Measurements from ENCODE around the gene TMEM53.

Gene TMEM53

DNA sequence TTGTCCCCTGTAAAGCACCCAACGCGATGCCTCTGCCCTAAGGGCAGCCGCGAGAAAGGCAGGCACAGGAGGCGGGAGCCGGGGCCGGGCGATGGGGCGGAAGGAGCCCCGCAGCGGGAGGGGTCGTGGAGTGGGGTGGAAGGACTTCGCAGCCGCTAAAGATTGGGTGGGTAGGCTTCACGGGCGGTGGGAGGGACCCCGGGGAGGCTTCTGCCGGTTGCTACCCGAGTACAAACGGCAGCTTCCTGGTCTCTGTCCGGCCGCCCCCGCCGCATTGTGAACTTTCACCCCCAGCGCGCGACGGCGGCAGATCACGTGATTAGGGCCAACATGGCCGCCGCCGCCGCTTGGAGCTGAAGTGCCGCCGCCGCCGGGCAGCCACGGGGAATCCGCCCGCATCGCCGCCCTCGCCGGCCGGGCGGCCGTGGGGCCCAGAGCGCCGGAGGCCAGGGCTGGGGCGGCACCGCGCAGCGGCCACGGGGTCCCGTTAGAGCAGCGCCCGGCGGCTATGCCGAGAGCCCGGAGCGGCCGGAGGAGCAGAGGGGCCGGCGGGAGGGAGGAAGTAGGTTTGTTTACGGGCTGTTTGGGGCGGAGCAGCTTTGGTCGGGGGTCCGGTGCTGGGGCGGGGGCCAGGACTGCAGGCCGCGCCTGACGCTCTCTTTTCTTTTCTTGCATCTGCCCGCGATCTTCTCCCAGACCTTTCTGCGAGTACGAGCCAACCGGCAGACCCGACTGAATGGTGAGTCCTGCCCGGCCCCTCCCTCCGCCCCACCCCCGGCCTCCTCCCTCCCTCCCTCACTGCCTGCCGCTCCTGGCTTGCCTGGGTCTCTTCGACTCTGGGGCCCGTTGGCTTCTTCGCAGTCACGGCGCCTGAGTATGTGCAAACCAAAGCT lies 42.4 kb downstream of the TMEM53 start:
- H3K4me3 ChIP-seq (ENCODE audit: severe bottlenecking) = peak overlapping the region; percentile 94
- H3K4me1 ChIP-seq (ENCODE audit: insufficient read depth, poor library complexity, severe bottlenecking) = peaks cover 15% of the 10 kb centered on the region
- peaks cover 42% of the 10 kb centered on the region for H3K36me3 ChIP-seq (ENCODE audit: low read depth)
- TF ChIP-seq, protein P1, sequence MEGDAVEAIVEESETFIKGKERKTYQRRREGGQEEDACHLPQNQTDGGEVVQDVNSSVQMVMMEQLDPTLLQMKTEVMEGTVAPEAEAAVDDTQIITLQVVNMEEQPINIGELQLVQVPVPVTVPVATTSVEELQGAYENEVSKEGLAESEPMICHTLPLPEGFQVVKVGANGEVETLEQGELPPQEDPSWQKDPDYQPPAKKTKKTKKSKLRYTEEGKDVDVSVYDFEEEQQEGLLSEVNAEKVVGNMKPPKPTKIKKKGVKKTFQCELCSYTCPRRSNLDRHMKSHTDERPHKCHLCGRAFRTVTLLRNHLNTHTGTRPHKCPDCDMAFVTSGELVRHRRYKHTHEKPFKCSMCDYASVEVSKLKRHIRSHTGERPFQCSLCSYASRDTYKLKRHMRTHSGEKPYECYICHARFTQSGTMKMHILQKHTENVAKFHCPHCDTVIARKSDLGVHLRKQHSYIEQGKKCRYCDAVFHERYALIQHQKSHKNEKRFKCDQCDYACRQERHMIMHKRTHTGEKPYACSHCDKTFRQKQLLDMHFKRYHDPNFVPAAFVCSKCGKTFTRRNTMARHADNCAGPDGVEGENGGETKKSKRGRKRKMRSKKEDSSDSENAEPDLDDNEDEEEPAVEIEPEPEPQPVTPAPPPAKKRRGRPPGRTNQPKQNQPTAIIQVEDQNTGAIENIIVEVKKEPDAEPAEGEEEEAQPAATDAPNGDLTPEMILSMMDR (IDR thresholded peaks at IDR 0.05; ENCODE audit: poor library complexity, severe bottlenecking) = no peak
- peak overlapping the region; percentile 82 for H3K27ac ChIP-seq (ENCODE audit: poor library complexity, severe bottlenecking)
- H3K27me3 ChIP-seq (ENCODE audit: insufficient read depth, poor library complexity, severe bottlenecking) = no peaks in the 10 kb centered on the region
- peak; percentile 79 for ATAC-seq (ENCODE audit: low read depth)
- peak; percentile 82 for DNase-seq (ENCODE audit: low spot score)
- H3K9me3 ChIP-seq (ENCODE audit: severe bottlenecking) = no peaks in the 10 kb centered on the region

DNA sequence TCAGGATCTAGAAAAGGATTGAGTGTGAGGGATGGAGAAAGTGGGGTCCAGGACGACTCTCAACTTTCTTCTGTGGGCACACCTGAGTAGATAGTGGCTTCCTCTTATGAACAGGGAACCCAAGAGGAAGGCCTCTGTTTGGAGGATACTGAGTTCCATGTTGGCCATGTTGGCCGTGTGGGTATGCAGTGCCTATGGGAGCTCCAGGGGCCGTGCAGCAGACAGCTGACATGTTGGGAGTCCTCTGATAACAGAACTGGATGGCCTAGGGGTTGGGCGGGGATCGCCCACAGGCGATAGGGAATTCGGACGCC lies 43.0 kb downstream of the TMEM53 start:
- H3K4me1 ChIP-seq (ENCODE audit: insufficient read depth, poor library complexity, severe bottlenecking) = peaks cover 11% of the 10 kb centered on the region
- peak; percentile 9; the same call in 2 of the 3 replicates for ATAC-seq (ENCODE audit: low read depth)
- H3K36me3 ChIP-seq (ENCODE audit: low read depth) = peaks cover 36% of the 10 kb centered on the region
- no peak for DNase-seq (ENCODE audit: low spot score)
- TF ChIP-seq, protein P1 (IDR thresholded peaks at IDR 0.05; ENCODE audit: poor library complexity, severe bottlenecking) = no peak
- no peaks in the 10 kb centered on the region for H3K9me3 ChIP-seq (ENCODE audit: severe bottlenecking)
- peak overlapping the region; percentile 94 for H3K4me3 ChIP-seq (ENCODE audit: severe bottlenecking)
- no peaks in the 10 kb centered on the region for H3K27me3 ChIP-seq (ENCODE audit: insufficient read depth, poor library complexity, severe bottlenecking)
- peak overlapping the region; percentile 82 for H3K27ac ChIP-seq (ENCODE audit: poor library complexity, severe bottlenecking)

DNA sequence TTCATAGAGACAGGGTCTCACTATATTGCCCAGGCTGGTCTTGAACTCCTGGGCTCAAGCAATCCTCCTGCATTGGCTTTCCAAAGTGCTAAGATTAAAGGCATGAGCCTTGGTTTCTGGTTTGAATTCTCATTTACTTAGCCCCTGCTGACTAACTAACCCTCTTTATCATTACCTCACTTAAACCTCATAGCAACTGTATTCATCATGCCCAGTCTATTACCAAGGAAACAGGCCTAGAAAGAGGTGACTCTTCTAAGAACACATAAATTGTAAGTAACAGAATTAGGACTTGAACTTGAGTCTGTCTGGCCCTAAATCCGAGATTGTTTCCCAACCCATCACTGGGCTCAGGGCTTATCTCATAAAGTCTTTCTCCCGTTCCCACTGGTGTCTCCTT lies 44.2 kb downstream of the TMEM53 start:
- Histone ChIP-seq H3K27me3 (ENCODE audit: insufficient read depth, poor library complexity, severe bottlenecking) (no peaks in the 10 kb centered on the region), H3K4me1 (ENCODE audit: insufficient read depth, poor library complexity, severe bottlenecking) (peaks cover 11% of the 10 kb centered on the region), H3K27ac (ENCODE audit: poor library complexity, severe bottlenecking) (peak overlapping the region; percentile 46), H3K36me3 (ENCODE audit: low read depth) (peaks cover 24% of the 10 kb centered on the region), H3K4me3 (ENCODE audit: severe bottlenecking) (no peak overlapping the region), H3K9me3 (ENCODE audit: severe bottlenecking) (no peaks in the 10 kb centered on the region)
- TF ChIP-seq, protein P1 (IDR thresholded peaks at IDR 0.05; ENCODE audit: poor library complexity, severe bottlenecking) = no peak
- no peak for ATAC-seq (ENCODE audit: low read depth)
- no peak for DNase-seq (ENCODE audit: low spot score)

DNA sequence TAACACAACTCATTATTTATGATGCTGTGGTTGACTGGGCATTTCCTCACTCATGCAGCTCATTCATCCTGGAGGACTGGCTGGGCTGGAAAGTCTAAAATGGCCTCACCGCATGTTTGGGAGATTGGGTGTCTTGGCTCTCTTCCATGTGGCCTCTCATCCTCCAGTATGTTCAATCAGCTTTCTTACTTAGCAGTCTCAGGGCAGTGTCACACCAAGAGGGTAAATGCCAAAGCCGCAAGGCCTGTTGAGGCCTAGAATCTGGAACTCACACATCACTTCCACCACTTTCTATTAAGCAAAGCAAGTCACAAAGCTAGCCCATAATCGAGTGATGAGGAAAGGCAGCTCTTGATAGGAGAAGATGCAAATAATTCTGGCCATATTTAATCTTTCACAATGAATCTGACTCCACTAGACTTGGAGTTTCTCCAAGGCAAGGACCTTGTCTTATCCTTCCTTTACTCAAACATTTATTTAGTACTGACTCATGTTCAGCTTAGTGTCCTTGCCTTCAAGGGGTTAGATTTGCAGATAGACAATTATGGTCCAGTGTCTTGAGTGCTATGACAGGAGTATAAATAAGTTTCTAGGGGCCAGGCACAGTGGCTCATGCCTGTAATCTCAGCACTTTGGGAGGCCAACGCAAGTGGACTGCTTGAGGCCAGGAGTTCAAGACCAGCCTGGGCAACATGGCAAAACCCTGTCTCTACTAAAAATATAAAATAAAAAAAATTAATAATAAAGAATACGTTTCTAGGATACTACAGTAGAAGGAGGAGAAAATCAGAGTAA lies 45.1 kb downstream of the TMEM53 start:
- ATAC-seq (ENCODE audit: low read depth) (no peak), DNase-seq (ENCODE audit: low spot score) (no peak)
- Histone ChIP-seq H3K4me1 (ENCODE audit: insufficient read depth, poor library complexity, severe bottlenecking) (peaks cover 11% of the 10 kb centered on the region), H3K27me3 (ENCODE audit: insufficient read depth, poor library complexity, severe bottlenecking) (no peaks in the 10 kb centered on the region), H3K36me3 (ENCODE audit: low read depth) (peaks cover 18% of the 10 kb centered on the region), H3K27ac (ENCODE audit: poor library complexity, severe bottlenecking) (peak overlapping the region; percentile 46), H3K9me3 (ENCODE audit: severe bottlenecking) (no peaks in the 10 kb centered on the region), H3K4me3 (ENCODE audit: severe bottlenecking) (no peak overlapping the region)
- TF ChIP-seq, protein P1 (IDR thresholded peaks at IDR 0.05; ENCODE audit: poor library complexity, severe bottlenecking) = no peak
